ENCODE results near the gene XKR3. TPM values are rescaled to one million over a fixed set of nuclear protein-coding genes. Genes with fewer than 3 reads are reported as not detected.
"Not testable (repeated sequence)": the region's sequence is repeated elsewhere in the genome, so short reads cannot be mapped to it uniquely, and the experiment has no call there.

Gene XKR3
- polyA plus RNA-seq, 3 donors: 0.07 TPM; not detected in 2

GRCh38 chr22:16866167-16866566 is 41.0 kb upstream of the XKR3 start:
- no CpG with 5 or more reads among the region's 3 CpGs for WGBS (ENCODE audit: insufficient coverage)
- Mint-ChIP-seq H3K4me3 (no peak overlapping the region), H3K27me3 (ENCODE audit: low read depth in 3 of 3) (peaks cover 2 to 7% (median 3%) of the 10 kb centered on the region in 3 donors), H3K36me3 (no peaks in the 10 kb centered on the region), H3K4me1 (peaks cover 10% of the 10 kb centered on the region), H3K9me3 (peaks cover 0 to 3% (median 0%) of the 10 kb centered on the region in 7 donors), H3K27ac (no peak overlapping the region)
- H3K36me3 ChIP-seq (replicated peaks in 1 of 2; ENCODE audit: control insufficient read depth in 1 of 2, insufficient read depth in 2 of 2, low read length in 2 of 2): no peaks in the 10 kb centered on the region
- DNase-seq: no peak
- intact Hi-C loops (cut with micrococcal nuclease): no loop called here
- H2AFZ ChIP-seq (ENCODE audit: insufficient read depth, low read depth, low read length, poor library complexity, severe bottlenecking): no peak overlapping the region
- peaks cover 0 to 6% of the 10 kb centered on the region in 2 donors for H3K4me1 ChIP-seq (ENCODE audit: control insufficient read depth in 1 of 2, insufficient read depth in 2 of 2, low read length in 2 of 2)
- no peak overlapping the region for H3K4me2 ChIP-seq (replicated peaks; ENCODE audit: extremely low read depth, low read length, poor library complexity, severe bottlenecking)
- H4K20me1 ChIP-seq (ENCODE audit: insufficient read depth, low read length): no peaks in the 10 kb centered on the region
- H3K9ac ChIP-seq (ENCODE audit: insufficient read depth, low read length, poor library complexity, severe bottlenecking): no peak overlapping the region
- no peaks in the 10 kb centered on the region for H3K27me3 ChIP-seq (ENCODE audit: control insufficient read depth in 2 of 2, insufficient read depth in 2 of 2, low read length in 2 of 2)
- no peaks in the 10 kb centered on the region for H3K9me3 ChIP-seq (replicated peaks in 1 of 2; ENCODE audit: control insufficient read depth in 1 of 2, insufficient read depth in 1 of 2, low read length in 2 of 2)
- no peak for TF ChIP-seq CTCF (IDR thresholded peaks at IDR 0.05)
- H3K79me2 ChIP-seq (ENCODE audit: insufficient read depth, low read length): no peaks in the 10 kb centered on the region
- no peak overlapping the region for H3K4me3 ChIP-seq (replicated peaks in 1 of 3; ENCODE audit: low read depth in 2 of 3, low read length in 3 of 3)
- H3K27ac ChIP-seq (ENCODE audit: low read depth in 1 of 2, low read length in 2 of 2): no peak overlapping the region

- WGBS (ENCODE audit: insufficient coverage): 95% methylated on average over 4 of the region's 9 CpGs
- H3K27me3 Mint-ChIP-seq (ENCODE audit: low read depth in 3 of 3); H3K9me3 ChIP-seq (replicated peaks in 1 of 2; ENCODE audit: control insufficient read depth in 1 of 2, insufficient read depth in 1 of 2, low read length in 2 of 2); H4K20me1 ChIP-seq (ENCODE audit: insufficient read depth, low read length); H3K9ac ChIP-seq (ENCODE audit: insufficient read depth, low read length, poor library complexity, severe bottlenecking); H3K4me2 ChIP-seq (replicated peaks; ENCODE audit: extremely low read depth, low read length, poor library complexity, severe bottlenecking); H3K27ac ChIP-seq (ENCODE audit: low read depth in 1 of 2, low read length in 2 of 2); H2AFZ ChIP-seq (ENCODE audit: insufficient read depth, low read depth, low read length, poor library complexity, severe bottlenecking); intact Hi-C loops (cut with micrococcal nuclease); H3K36me3 Mint-ChIP-seq; H3K9me3 Mint-ChIP-seq; H3K27ac Mint-ChIP-seq; H3K4me3 ChIP-seq (replicated peaks in 1 of 3; ENCODE audit: low read depth in 2 of 3, low read length in 3 of 3); H3K79me2 ChIP-seq (ENCODE audit: insufficient read depth, low read length); DNase-seq; H3K36me3 ChIP-seq (replicated peaks in 1 of 2; ENCODE audit: control insufficient read depth in 1 of 2, insufficient read depth in 2 of 2, low read length in 2 of 2); H3K27me3 ChIP-seq (ENCODE audit: control insufficient read depth in 2 of 2, insufficient read depth in 2 of 2, low read length in 2 of 2): not testable (repeated sequence)
- H3K4me3 Mint-ChIP-seq: peak overlapping the region in 1 of 2 donors; percentile 1
- H3K4me1 Mint-ChIP-seq: peaks cover 14% of the 10 kb centered on the region
- H3K4me1 ChIP-seq (ENCODE audit: control insufficient read depth in 1 of 2, insufficient read depth in 2 of 2, low read length in 2 of 2): peaks cover 6 to 12% of the 10 kb centered on the region in 2 donors
These were observed 31.6 kb upstream of the XKR3 start for GRCh38 chr22:16856851-16857250.
